Neural cell (in vitro differentiated cells): Measurements from ENCODE around the gene TMEM80. TPM values are rescaled to one million over a fixed set of nuclear protein-coding genes. Genes with fewer than 3 reads are reported as not detected.

Experiments
- H2AFZ ChIP-seq: fragments of 200-600, 300-800 bp; sonication (generic), shearing (Covaris generic); 2 replicates; pipeline ENCODE4 v1.6.0; 2014; ENCODE audit warnings: low read depth, mild to moderate bottlenecking, antibody characterized with exemption, low read length, moderate library complexity
- H3F3A ChIP-seq: fragments of 200-600 bp; shearing (Covaris generic); 2 replicates; pipeline ENCODE4 v1.6.1; 2016; ENCODE audit warnings: mild to moderate bottlenecking, moderate library complexity, mixed read lengths, antibody characterized with exemption, low read length; ENCODE audit not compliant: insufficient read depth, poor library complexity, severe bottlenecking
- H3K27ac ChIP-seq: fragments of 200-600, 300-800 bp; sonication (generic), shearing (Covaris generic); 2 replicates; pipeline ENCODE4 v1.5.1; 2014; ENCODE audit warnings: mild to moderate bottlenecking, low read length, moderate library complexity
- H3K27me3 ChIP-seq: fragments of 300-800, 200-600 bp; sonication (generic), shearing (Covaris generic); 2 replicates; pipeline ENCODE4 v1.6.0; 2014; ENCODE audit warnings: mild to moderate bottlenecking, low read depth, low read length, moderate library complexity; ENCODE audit not compliant: insufficient read depth
- H3K36me3 ChIP-seq: fragments of 300-800, 200-600 bp; sonication (generic), shearing (Covaris generic); 2 replicates; pipeline ENCODE4 v1.5.1; 2014; ENCODE audit warnings: mild to moderate bottlenecking, antibody characterized with exemption, low read length, moderate library complexity; ENCODE audit not compliant: insufficient read depth
- H3K4me2 ChIP-seq: fragments of 300-800, 200-600 bp; sonication (generic), shearing (Covaris generic); 2 replicates; pipeline ENCODE4 v1.6.0; 2014; ENCODE audit warnings: mild to moderate bottlenecking, low read length
- H3K4me3 ChIP-seq: fragments of 300-800, 200-600 bp; sonication (generic), shearing (Covaris generic); 2 replicates; pipeline ENCODE4 v1.5.1; 2014; ENCODE audit warnings: mild to moderate bottlenecking, low read length, moderate library complexity
- H3K79me2 ChIP-seq: fragments of 200-600 bp; shearing (Covaris generic); replicated peaks from 2 replicates; pipeline ENCODE4 v1.6.0; 2014; ENCODE audit warnings: mild to moderate bottlenecking, low read length, moderate library complexity; ENCODE audit not compliant: insufficient read depth
- H3K9ac ChIP-seq: fragments of 300-800, 200-600 bp; sonication (generic), shearing (Covaris generic); 2 replicates; pipeline ENCODE4 v1.6.1; 2016; ENCODE audit warnings: mild to moderate bottlenecking, low read length, mixed read lengths
- H3K9me2 ChIP-seq: fragments of 200-600 bp; shearing (Covaris generic); 2 replicates; pipeline ENCODE4 v1.6.1; 2016; ENCODE audit warnings: mild to moderate bottlenecking, low read length, mixed read lengths; ENCODE audit not compliant: insufficient read depth
- H3K9me3 ChIP-seq: fragments of 200-600, 300-800 bp; sonication (generic), shearing (Covaris generic); 2 replicates; pipeline ENCODE4 v1.6.1; 2016; ENCODE audit warnings: mild to moderate bottlenecking, mixed run types, low read length, moderate library complexity, mixed read lengths
- H4K20me1 ChIP-seq: fragments of 200-600 bp; shearing (Covaris generic); 2 replicates; pipeline ENCODE4 v1.6.1; 2016; ENCODE audit warnings: mild to moderate bottlenecking, mixed run types; ENCODE audit not compliant: insufficient read depth
- EP300 ChIP-seq: fragments of 450-650 bp; conservative IDR thresholded peaks from 2 replicates; pipeline ENCODE4 v1.6.1; 2014; ENCODE audit warnings: antibody characterized with exemption, mild to moderate bottlenecking, moderate library complexity; ENCODE audit not compliant: poor library complexity, severe bottlenecking
- EZH2 ChIP-seq: fragments of 200-600, 300-800 bp; shearing (Covaris generic), sonication (generic); IDR thresholded peaks from 2 replicates; pipeline ENCODE4 v1.6.1; 2014; ENCODE audit warnings: antibody characterized with exemption, low read length, borderline replicate concordance, mild to moderate bottlenecking; ENCODE audit not compliant: insufficient read depth, poor library complexity, severe bottlenecking
- MXI1 ChIP-seq: fragments of 450-650 bp; conservative IDR thresholded peaks from 2 replicates; pipeline ENCODE4 v1.6.1; 2014; ENCODE audit warnings: antibody characterized with exemption, mild to moderate bottlenecking; ENCODE audit not compliant: poor library complexity, severe bottlenecking
- POLR2AphosphoS5 ChIP-seq: IDR thresholded peaks from 2 replicates; pipeline ENCODE4 v1.6.1; 2012
- RAD21 ChIP-seq: fragments of 450-650 bp; conservative IDR thresholded peaks from 2 replicates; pipeline ENCODE4 v1.6.1; 2014; ENCODE audit warnings: antibody characterized with exemption, mild to moderate bottlenecking, moderate library complexity
- SMC3 ChIP-seq: fragments of 450-650 bp; conservative IDR thresholded peaks from 2 replicates; pipeline ENCODE4 v1.6.1; 2014; ENCODE audit warnings: antibody characterized with exemption, mild to moderate bottlenecking, moderate library complexity; ENCODE audit not compliant: poor library complexity
- TAF1 ChIP-seq: IDR thresholded peaks from 2 replicates; pipeline ENCODE4 v1.6.1; 2012; ENCODE audit warnings: low read depth
- polyA plus RNA-seq: library from polyadenylated mRNA; depleted of rRNA; stranded (reverse); fragments of >200 nt; gene quantifications from 2 replicates; pipeline ENCODE4 v1.2.3, GENCODE V29; 2014
- TF ChIP-seq, protein P1 (sequence below): IDR thresholded peaks from 2 replicates; pipeline ENCODE4 v1.6.1; 2012; ENCODE audit warnings: borderline replicate concordance
- TF ChIP-seq, protein P2 (sequence below): fragments of 450-650 bp; IDR thresholded peaks from 2 replicates; pipeline ENCODE4 v1.5.1; 2014; ENCODE audit warnings: antibody characterized with exemption, mild to moderate bottlenecking, moderate library complexity; ENCODE audit not compliant: poor library complexity, severe bottlenecking

TMEM80 gene
- polyA plus RNA-seq, 1 donor from 2014 or later, result 23.1 TPM

GRCh38 chr11:660681-661444, 34.8 kb upstream of the TMEM80 start:
- H4K20me1 ChIP-seq, result no peaks in the 10 kb centered on the region
- no peak for TF ChIP-seq EP300
- no peak for TF ChIP-seq TAF1
- TF ChIP-seq, protein P1, sequence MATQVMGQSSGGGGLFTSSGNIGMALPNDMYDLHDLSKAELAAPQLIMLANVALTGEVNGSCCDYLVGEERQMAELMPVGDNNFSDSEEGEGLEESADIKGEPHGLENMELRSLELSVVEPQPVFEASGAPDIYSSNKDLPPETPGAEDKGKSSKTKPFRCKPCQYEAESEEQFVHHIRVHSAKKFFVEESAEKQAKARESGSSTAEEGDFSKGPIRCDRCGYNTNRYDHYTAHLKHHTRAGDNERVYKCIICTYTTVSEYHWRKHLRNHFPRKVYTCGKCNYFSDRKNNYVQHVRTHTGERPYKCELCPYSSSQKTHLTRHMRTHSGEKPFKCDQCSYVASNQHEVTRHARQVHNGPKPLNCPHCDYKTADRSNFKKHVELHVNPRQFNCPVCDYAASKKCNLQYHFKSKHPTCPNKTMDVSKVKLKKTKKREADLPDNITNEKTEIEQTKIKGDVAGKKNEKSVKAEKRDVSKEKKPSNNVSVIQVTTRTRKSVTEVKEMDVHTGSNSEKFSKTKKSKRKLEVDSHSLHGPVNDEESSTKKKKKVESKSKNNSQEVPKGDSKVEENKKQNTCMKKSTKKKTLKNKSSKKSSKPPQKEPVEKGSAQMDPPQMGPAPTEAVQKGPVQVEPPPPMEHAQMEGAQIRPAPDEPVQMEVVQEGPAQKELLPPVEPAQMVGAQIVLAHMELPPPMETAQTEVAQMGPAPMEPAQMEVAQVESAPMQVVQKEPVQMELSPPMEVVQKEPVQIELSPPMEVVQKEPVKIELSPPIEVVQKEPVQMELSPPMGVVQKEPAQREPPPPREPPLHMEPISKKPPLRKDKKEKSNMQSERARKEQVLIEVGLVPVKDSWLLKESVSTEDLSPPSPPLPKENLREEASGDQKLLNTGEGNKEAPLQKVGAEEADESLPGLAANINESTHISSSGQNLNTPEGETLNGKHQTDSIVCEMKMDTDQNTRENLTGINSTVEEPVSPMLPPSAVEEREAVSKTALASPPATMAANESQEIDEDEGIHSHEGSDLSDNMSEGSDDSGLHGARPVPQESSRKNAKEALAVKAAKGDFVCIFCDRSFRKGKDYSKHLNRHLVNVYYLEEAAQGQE, result no peak
- no peak for TF ChIP-seq MXI1
- no peak for TF ChIP-seq POLR2AphosphoS5
- TF ChIP-seq, protein P2, sequence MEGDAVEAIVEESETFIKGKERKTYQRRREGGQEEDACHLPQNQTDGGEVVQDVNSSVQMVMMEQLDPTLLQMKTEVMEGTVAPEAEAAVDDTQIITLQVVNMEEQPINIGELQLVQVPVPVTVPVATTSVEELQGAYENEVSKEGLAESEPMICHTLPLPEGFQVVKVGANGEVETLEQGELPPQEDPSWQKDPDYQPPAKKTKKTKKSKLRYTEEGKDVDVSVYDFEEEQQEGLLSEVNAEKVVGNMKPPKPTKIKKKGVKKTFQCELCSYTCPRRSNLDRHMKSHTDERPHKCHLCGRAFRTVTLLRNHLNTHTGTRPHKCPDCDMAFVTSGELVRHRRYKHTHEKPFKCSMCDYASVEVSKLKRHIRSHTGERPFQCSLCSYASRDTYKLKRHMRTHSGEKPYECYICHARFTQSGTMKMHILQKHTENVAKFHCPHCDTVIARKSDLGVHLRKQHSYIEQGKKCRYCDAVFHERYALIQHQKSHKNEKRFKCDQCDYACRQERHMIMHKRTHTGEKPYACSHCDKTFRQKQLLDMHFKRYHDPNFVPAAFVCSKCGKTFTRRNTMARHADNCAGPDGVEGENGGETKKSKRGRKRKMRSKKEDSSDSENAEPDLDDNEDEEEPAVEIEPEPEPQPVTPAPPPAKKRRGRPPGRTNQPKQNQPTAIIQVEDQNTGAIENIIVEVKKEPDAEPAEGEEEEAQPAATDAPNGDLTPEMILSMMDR, result no peak
- TF ChIP-seq SMC3, result no peak
- TF ChIP-seq EZH2, result no peak
- TF ChIP-seq RAD21, result no peak
- H3K4me3 ChIP-seq, result no peak overlapping the region
- H3K27ac ChIP-seq, result no peak overlapping the region
- no peaks in the 10 kb centered on the region for H3K79me2 ChIP-seq
- no peaks in the 10 kb centered on the region for H3K9me2 ChIP-seq
- H3K9ac ChIP-seq, result no peak overlapping the region
- H3K27me3 ChIP-seq, result no peaks in the 10 kb centered on the region
- no peak overlapping the region for H3K4me2 ChIP-seq
- H3K36me3 ChIP-seq, result no peaks in the 10 kb centered on the region
- no peaks in the 10 kb centered on the region for H3F3A ChIP-seq
- H2AFZ ChIP-seq, result no peak overlapping the region
- H3K9me3 ChIP-seq, result no peaks in the 10 kb centered on the region

DNA sequence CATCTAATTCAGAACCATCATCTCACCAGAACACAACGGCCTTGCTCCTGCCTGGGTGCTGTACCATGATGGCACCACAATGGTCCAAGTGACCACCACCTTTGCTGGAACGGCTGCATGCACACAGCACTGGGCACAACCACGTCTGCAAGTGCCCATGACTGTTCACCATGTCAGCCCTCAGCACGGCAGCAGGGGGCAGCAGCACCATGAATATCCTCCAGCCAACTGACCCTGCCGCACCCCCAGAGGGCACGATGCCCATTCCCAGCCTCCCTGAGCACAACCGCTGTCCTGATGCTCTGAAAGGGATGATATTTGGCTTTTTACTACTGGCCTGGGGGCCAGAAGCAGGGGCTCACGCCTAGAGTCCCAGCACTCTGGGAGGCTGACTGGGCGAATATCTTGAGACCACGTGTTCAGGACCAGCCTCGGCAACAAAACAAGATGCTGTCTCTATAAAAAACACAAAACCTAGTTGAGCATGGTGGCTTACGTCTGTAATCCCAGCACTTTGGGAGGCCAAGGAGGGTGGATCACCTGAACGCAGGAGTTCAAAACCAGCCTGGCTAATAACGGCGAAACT, 32.8 kb upstream of the TMEM80 start:
- Histone ChIP-seq H3K79me2 (no peaks in the 10 kb centered on the region), H3K9me3 (no peaks in the 10 kb centered on the region), H3K4me3 (no peak overlapping the region), H3K9ac (no peak overlapping the region), H3K9me2 (no peaks in the 10 kb centered on the region), H3F3A (no peaks in the 10 kb centered on the region), H3K4me2 (no peak overlapping the region), H2AFZ (no peak overlapping the region), H3K27ac (no peak overlapping the region), H3K36me3 (no peaks in the 10 kb centered on the region), H3K27me3 (no peaks in the 10 kb centered on the region), H4K20me1 (no peaks in the 10 kb centered on the region)
- TF ChIP-seq RAD21 (peak; percentile 43), POLR2AphosphoS5 (no peak), SMC3 (peak; percentile 43), EP300 (no peak)
- TF ChIP-seq, protein P2, result peak; percentile 58
